NCI-H146 treated with DMSO at 0.1 percent for 48 hours (cell line): ENCODE results near the gene PLEKHG3.

Source experiments
- DNase-seq: peaks from one replicate; lab custom pipeline; 2025; ENCODE audit not compliant: unreplicated experiment; lab: John Stamatoyannopoulos, UW

The PLEKHG3 gene

GRCh38 chr14:64762044-64763034 lies 58.1 kb downstream of the PLEKHG3 start:
- peak; percentile 80 for DNase-seq

DNA sequence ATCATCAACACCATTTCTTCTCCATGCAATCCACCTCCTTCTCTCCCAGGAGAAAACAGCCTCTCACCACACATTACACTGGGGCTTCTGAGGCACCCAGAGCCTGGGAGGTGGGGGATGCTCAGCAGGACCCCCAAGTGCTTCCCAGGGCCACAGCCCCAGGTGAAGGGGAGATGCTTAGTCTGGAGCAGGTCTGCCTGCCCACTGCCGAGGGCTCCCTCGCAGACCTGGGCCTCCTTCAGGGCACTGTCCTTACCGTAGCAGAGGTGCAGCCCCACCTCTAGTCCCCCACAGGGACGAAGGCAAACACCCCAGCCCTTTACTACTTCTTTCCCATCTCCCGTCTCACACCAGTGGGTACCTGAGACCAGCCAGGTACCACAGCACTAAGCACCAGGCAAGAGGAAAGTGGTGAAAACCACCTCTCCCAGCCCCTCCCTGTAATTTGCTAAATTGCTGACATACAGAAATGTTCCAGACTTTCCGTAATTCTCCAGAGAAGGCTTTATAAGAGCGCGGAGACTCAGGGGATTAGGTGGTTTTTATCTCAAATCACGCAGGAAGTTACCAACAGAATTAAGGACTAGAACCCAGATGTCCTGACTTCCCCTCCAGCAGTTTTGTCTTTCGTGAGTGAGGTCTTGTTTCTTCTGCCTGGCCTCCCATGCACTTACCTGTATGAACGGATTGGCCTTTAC lies 59.0 kb downstream of the PLEKHG3 start:
- no peak for DNase-seq

DNA sequence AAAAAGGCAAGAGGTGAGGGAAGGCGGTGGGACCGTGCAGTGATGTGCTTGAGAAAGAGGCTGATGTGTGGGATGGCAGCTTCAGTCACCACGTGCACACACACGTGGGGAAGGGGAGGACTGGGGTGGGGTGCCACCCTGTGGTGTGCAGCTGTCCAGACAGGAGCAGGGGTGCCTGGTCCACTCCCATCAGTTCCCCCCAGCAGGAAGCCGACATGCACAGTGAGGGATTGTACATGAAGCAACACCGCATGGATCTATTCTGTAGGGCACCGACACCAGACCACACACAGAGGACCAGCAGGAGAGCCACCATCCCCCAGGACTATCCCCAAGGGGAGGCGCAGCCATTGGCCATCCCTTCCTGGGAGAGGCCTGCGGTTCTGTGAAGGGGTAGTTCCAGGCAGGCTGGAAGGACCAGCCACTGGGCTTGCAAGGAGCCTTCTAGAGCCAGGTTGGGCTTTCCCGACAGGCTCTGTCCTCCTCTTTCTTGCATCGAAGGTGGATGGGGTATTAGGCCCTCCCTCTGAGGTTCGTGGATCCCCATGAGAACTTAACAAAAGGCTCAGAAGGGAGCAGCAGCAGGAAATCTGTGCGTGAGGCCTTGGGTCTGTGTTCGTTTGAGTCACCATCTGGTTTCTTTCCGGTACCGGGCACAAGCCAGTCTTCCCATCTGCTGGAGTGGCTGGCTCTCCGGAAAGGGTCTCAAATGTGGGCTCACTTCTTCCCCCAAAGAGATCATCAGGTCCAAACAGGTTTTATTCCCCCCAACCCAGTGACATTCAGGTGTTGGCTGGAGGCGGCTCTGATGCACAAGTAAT lies 59.8 kb downstream of the PLEKHG3 start:
- peak; percentile 9 for DNase-seq

DNA sequence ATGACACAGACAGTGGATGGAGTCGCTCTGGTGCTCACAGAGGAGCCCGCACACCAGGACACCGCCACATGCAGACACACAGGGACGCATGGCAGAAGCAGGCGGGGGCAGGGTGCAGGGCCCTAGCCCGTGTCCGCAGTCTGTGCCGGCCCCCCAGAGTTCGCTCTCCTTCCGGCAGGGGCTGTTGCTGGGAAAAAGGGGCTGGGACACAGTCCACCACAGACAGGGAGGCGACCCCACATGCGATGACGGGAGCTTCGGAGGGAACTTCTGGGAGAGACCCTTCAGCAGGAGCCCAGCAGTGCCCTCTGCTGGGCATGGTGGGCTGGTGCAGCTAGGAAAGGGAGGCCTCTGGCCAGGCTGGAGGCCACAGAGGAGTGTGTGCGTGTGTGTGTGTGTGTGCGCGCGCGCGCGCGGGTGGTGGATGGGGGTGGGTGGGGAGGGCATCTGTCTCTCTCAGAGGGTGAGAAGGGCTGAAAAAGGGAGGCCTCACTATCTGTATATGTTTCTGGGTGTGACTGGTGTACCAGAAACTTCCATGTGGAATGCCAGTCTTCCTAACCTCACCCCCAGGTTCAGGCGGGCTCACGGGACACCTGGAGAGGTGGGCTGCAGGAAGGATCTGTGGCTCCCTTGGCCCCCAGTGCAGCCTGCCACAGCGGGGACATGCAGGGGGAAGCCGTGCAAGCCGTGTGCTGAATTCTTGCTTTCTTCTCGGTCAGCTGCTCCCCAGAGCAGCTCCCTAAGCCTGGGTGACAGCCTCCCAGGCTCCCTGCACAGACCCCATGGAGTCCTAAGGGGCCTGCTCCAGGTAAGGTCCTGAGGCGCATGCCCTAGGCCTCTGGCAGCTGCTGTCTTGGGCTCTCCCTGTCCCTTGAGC lies 60.7 kb downstream of the PLEKHG3 start:
- peak; percentile 42 for DNase-seq

DNA sequence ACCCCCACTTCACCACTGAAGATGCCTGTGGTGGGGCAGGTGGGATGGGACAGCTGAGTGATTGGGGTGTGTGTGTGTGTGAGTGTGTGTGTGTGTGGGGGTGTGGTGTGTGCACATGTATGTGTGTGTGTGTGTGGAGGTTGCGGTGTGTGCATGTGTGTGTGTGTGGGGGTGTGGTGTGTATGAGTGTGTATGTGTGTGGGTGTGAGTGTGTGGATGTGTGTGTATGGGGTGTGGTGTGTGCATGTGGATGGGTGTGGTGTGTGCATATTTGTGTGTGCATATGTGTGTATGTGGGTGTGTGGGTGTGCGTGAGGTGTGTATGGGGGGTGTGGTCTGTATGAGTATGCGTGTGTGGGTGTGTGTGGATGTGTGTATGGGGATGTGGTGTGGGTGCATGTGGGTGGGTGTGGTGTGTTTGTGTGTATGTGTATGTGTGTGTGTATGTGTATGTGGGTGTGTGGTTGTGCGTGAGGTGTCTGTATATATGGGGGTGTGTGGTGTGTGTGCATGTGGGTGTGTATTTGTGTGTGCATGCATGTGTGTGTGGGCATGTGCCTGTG lies 61.6 kb downstream of the PLEKHG3 start:
- no peak for DNase-seq

DNA sequence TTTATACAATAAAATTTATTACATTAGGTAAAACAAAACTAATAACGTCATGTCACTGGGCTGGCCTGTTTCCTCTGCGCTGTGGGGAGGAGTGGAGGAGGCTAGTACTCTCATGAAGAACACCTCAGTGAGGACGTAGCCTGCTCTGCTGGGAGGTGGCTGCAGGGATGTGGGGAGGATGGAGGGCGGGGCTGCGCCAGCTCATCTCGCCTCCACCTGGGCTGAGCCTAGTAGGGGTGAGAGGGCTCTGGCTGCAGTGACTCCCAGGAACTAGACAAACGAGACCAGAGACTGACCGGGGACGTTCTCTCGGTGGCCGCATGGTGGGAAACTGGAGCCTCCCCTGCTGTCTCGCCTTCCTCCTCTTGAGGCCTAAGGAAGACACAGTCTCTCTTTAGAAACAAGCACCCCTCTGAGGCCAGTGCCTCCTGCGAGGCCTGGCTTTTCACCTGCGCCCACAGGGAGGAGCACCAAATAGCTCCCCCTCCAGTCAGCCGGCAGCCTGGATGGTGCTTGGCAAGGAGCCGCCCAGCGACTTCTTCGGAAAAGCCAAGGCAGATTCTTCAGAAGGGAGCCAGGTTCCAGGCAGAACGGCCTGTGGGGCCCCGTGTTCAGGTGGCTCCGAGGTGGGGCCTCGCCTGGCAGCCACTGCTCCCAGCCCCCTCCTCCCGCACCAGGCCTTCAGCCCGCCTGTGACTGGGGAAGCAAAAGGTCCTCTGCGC lies 62.4 kb downstream of the PLEKHG3 start:
- no peak for DNase-seq

DNA sequence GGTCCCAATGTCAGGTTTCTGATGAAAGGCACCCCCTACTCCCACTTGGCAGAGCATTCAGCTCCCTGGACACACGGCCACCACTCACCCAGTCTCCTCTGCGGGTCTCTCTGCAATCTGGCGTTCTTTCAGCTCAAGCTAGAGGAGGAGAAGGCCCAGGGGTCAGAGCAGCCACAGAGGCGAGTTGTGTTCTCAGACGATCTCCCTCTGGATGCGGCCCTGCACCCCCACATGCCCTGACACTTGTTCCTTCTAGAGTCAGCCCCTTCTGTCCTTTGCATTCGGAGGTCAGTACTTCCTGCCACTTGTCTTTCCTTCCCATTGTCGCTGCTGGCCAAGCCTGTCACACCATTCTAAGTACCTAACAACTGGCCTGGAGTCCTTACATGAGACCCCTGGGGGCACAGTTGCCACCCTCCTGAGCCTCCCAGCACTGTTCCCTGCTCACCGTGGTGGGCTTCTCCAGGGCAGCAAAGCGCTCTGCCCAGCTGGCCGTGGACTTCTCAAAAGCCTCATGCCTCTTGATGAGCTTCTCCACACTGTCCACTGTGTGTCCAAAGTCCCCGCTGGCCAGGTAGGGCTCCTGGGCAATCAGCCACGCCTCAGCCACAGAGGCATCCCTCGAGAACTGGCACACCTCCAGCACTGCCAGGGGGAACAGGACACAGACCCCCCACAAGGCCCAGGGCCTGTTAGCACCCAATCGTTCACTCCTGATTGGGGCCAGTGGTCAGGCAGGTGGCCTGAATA lies 63.2 kb downstream of the PLEKHG3 start:
- no peak for DNase-seq

DNA sequence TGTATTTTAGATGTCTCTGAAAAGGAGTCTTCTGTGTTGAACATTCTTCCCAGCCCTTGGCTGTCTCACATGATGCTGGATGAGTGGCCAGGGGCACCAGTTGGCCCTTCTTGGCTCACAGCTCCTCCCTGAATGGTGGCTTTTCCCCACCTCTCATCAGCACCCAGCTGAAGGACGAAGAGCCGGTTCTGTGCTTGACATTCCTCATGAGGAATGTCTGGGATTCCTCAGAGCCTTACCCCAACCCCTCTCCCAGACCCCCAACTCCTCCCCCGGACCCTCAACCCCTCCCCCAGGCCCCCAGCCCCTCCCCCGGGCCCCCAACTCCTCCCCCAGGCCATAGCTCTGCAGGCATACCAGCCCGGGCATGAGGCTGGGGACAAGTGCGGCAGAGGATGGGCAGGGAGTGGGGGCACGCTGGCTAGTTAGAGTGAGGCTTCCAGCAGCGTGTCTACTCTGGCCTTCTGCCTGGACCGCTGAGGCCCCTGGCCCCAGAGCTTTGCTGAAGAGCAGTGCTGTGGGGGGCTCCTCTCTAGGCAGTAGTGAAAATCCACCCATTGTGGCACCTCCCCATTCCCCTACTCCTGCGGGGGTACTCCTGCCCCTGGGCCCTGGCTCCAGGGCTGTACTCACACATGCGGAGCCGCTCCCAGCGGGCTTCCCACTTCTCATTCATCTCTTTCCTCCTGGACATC lies 64.3 kb downstream of the PLEKHG3 start:
- DNase-seq: no peak

DNA sequence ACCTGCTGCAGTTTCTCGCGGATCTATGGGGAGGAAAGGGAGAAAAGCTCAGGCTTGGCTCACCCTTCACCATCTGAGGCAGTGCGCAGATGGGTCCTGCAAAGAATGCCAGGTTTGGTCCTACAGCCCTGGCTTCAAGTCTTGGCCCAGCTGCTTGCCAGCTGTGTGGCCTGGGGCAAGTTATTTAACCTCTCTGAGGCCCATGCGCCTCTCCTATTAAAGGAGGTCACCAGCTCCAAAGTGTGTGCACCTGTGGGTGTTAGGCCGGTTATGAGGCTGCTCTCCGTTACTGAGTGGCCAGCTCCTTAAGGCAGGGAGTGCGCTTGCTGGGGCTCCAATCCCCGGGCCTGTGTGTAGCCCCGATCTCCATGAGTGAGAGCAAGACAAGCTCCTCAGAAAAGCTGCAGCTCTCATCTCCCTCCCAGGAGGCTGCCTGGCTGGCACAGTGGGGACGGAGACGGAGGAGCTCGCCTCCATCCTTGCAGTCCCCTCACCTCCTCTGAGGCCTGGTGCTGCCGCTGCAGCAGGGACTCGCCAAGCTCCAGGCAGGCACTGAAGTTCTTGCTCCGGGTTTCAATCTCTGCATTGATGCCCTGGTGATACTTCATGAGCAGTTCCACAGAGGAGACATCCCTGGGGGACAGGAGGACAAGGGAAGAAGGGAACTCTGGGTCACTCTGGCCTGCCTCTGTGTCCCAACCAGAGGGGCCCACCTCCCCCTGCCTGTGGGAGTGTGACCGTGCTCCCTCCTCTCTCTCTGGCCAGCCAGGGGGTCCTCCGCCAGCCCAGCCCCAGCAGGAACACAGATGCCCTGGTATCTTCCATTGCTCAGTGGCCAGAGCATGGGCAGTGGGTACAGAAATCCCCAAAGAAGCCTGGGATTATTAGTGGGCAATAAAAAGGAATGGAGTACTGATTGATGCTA lies 65.1 kb downstream of the PLEKHG3 start:
- no peak for DNase-seq

GRCh38 chr14:64770751-64771150 lies 66.5 kb downstream of the PLEKHG3 start:
- no peak for DNase-seq

- no peak for DNase-seq
These were observed 66.9 kb downstream of the PLEKHG3 start for GRCh38 chr14:64771161-64771560.

DNA sequence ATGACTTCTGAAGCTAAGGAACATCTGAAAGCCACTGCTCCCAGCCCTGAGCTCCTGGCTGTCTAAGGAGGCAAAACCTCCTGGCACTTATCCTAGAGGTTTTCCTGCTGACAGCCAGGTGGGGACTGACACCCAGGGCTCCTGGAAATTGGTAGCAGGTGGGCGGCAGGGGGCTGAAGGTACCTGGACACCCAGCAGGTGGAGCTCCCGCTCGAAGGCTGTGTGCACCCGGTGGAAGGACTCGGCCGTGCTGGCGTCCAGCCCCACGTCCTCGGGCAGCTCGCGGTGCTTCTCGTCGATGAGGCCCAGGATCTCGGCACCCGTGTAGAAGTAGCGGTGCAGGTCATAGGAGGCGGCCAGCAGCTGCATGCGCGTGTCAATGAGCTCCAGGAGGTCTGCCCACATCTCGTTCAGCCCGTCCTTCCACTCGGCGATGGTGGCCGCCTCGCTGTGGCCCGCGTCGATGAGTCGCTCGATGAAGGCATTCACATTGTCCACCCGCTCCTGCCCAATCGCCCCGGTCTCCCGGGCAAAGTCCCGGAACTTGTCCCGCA lies 68.2 kb downstream of the PLEKHG3 start:
- DNase-seq: no peak

GRCh38 chr14:64773046-64773445 lies 68.8 kb downstream of the PLEKHG3 start:
- no peak for DNase-seq

DNA sequence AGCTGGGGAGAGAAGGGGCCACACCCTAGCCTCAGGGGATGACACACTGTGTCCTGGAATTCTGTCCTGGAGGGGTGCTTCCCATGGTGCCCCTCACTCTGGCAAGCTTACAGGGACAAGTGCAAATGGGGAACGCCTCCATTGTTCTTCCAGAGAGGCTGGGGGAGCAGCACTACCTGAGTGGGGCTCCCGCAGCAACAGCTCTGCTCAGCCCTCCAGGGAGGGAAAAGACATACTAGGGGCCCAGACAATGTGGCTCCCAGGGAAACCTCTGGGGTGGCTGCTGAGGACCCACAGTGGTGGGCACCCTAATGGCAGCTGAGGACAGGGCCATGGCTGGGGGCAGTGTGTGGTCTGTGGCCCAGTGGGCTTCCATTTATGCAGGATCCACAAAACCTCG lies 69.4 kb downstream of the PLEKHG3 start:
- no peak for DNase-seq

DNA sequence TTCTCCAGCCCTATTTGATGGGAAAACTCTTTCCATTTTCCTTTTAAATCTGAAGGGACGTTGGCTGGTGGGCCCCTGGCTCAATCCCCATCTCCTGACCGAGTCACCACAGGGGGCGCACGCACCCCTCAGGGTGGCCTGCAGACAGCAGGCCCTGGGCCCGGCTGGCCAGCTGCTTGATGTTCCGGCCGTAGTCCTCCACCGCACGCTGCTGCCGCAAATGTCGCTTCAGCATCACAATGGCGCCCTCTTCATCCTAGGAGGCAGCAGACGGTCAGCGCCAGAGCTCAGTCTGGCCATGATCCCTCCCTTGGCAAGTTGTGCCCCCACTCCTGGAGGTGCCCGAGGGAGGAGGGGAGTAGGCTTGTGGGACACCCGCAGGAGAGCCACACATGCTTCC lies 70.0 kb downstream of the PLEKHG3 start:
- no peak for DNase-seq

- no peak for DNase-seq
These were observed 71.0 kb downstream of the PLEKHG3 start for GRCh38 chr14:64775081-64775777.
